GM21447 (cell line): Measurements from ENCODE around the gene TMEM260.

ENCODE experiments used
- ATAC-seq: cut with Tn5 transposase; IDR thresholded peaks from one replicate; pipeline ENCODE4 v1.9.1; 2021; ENCODE audit not compliant: unreplicated experiment

Gene TMEM260

DNA sequence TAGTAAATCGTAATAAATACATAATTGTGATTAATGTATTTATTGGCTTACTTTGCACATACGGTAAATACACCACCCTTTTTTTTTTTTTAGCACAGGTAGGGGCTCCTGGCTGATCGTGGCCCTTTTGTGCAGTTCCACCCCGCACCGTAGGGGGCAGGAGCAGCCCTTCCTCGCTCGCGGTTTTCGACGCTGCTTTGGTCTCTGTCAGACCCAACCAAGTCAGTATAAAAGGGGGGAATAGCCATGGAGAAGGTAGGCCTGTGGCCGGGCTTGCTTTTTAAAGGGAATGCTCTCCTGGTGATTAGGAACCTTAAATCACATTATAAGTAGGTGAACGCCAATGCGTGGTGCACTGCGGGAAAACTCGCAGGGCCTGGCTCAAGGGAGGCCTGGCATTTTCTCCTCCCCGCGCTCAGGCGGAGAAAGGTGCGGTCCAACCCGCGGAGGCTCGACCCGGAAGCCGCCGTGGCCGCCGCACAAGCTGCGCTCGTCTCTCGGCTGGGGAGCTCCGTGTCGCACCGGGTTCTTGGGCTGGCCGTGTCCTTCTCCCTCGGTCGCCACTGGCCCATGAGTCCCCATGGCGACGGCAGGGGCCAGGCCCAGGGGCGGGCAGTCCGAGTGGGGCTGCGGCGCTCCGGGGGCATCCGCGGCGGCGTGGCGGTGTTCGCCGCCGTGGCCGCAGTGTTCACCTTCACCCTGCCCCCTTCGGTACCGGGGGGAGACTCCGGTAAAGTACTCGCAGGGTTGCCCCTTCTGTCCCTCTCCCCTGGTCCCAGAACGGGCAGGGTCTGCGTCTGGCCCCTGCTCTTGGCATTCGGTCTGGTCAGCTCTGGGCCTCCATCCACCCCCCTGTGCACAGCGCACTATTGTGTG, at the start of gene TMEM260:
TMEM260 (plus strand) TSS at position 454 of the 876 bp plus-strand sequence; CDS start at position 571, 117 bp downstream.
- peak; percentile 86 for ATAC-seq

DNA sequence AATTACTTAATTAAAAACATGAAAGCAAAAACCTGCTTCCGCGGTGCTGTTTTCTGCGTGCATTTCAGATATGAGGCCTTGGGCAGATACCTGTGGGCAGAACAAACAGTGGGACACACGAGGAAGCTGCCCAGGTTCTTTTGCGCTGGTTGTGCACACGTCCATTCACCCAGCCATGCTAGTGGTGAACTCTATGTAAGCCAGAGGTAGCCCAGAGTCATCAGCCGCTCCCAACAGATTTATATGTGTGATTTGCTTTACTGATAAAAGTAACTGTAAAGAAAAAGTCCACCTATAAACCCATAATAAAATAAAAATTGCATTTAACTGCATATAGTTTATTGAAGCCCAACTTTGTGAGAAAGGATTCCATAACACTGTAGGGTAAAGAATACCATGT, 47.1 kb upstream of the TMEM260 start:
- no peak for ATAC-seq

DNA sequence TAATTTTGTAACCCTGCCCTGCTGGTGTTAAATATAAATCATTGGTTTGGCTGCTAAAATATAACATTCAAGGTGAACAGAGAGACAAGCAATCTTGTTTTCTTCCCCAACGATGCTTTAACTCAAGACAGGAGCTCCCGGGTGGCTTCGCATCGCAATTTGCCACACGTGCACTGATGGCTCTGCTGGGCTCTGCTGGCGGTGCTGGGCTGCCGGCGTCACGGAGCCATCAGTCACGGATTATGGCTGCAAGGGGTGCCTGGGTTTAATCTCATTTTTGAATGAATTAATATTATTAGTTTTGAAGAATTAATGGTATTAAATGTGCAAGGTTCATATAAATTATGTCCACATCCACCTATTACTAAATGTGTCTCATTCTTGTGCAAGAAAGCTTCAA, 44.9 kb upstream of the TMEM260 start:
- ATAC-seq: no peak

DNA sequence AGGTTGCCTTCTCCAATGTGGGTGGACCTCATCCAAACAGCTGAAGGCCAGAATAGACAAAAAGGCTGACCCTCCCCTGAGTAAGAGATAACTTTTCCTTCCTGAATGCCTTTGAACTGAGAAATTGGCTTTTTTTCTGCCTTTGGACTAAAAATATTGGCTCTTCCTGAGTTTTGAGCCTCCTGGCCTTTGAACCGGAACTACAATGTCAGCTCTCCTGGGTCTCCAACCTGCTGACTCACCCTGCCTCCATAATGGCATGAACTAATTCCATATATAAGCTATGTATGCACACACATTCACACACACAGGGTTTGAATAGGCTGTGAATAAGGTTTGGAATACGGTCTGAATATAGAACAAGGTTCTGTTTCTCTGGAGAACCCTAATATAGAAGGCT, 39.7 kb upstream of the TMEM260 start:
- no peak for ATAC-seq

DNA sequence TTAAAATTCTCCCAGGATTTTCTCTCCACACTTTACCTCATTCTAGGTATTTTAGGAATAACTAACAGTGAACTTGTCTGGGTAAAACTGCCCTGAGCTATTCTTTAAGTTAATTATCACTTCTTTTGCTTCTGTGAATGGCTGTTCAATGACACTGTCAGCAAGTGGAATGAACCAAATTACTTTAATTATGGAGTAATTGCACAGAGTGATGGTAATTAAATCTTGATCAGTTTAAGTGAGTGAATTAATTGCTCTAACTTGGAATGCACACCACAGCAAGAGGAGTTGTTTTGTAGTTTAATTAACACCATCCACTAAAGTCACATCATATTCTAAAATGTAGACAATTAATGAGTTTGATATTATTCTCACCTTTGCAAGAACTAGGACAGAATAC, 36.2 kb upstream of the TMEM260 start:
- ATAC-seq: no peak

DNA sequence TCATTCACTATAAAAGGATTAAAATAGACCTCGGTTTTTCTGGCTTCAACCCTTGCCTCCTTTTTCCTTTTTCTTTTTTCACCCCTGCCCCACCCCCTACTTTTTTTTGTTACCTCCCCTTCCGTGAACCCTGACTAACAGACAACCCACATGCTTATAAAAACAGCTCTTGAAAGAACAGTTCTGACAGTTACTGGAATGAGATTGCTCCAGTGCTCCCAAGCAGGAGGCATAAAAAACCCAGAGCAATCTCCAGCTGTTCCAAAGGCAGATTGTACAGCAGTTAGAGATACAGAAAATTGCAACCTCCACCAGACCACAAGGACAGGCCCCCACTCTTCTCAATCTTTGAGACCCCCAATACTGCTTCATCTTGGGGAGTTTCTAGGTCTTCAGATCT, 29.9 kb upstream of the TMEM260 start:
- ATAC-seq: no peak

DNA sequence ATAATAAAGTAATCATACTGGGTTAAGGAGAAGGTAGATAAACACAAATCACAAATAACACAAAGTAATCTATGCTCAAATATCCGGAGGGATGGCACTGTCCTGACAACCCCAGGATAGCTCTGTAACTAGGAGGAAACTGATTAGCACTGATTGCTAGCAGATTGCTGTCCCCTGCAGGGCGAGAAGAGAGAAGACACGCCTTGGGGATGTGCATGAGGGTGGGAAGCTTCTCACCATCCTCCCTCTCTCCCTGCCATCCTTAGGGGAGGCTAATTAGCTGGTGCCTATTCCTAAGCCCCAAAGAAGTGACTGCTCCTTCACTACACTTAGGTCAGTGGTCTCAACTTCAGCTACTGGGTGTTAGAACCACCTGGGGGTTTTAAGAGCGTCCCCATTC, 27.0 kb upstream of the TMEM260 start:
- no peak for ATAC-seq

DNA sequence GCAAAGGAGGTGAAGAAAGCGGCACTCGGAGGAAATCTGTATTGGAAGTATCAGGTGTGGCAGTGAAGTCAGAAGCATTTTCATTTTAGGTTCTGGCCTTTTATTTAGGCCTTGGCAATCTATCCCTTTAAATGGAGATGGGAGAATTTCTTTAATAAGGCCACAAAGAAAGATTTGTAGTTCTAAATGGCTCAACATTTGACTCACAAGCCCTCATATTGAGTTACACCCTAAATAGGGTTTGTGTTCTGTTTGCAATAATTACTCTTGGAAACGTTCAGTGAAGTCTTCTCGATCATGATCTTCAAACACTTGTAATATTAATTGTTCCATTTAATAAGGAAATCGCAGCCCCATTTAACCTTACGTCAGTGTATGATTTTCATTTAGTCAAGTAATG, 25.3 kb upstream of the TMEM260 start:
- no peak for ATAC-seq

DNA sequence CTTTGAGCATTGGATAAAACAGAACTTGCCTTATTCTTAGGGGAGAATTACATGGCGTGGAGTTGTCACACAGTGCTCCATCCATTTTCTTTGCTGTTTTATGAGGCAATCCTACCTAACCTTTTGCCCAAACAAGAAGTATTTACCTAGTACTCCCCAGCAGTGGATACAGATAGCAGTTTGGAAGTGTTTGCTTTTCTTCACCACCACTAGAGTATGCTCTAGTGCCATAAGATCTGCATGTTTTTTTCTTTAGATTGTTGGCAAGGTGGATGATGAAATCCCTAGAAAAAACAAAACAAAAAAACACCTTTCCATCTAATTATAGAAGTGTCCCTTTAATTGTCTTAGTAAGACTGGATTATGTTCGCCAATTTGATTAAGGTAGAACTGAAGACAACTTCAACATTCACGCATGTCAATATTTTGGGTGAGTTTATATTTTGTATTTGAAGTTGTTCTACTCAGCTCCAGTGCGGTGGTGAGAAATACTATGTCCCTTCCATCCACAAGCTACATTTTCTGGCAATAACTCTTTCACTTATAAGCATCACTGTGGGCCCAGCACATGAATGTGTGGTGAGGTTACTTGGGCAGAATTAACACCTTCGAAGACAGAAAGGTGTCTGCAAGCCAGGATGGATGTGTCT, 23.6 kb upstream of the TMEM260 start:
- no peak for ATAC-seq

DNA sequence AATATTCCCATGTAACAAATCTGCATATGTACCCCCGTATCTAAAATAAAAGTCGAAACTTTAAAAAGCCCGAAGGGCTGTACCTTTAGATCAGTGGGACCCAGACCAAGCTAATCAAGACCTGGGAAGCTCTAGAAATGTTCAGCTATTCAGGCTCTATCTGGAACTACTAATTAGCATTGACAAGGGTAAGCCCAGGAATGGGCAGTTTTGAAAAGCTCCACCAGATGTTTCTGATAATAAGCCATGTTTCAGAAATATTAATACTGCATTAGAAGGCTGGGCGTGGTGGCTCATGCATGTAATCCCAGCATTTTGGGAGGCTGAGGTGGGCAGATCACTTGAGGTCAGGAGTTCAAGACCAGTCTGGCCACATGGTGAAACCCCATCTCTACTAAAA, 20.4 kb upstream of the TMEM260 start:
- no peak for ATAC-seq

DNA sequence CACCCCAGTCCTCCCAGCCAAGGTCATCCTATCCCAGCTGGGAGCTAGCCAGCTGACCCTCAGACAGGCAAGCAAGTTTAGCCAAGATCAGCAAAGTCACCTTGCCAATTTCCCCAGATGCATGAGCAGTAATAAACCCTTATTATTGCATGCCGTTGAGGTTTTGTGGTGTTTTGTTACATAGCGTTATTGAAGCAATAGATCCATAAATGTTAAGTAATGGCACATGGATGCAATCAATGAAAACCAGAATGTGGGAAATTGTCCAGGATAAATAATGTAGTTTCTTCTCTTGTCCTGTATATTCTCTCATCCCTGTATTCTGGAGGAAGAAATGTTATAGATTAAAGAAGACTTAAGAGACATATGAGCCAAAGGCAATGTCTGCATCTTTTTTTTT, 18.0 kb upstream of the TMEM260 start:
- ATAC-seq: no peak

DNA sequence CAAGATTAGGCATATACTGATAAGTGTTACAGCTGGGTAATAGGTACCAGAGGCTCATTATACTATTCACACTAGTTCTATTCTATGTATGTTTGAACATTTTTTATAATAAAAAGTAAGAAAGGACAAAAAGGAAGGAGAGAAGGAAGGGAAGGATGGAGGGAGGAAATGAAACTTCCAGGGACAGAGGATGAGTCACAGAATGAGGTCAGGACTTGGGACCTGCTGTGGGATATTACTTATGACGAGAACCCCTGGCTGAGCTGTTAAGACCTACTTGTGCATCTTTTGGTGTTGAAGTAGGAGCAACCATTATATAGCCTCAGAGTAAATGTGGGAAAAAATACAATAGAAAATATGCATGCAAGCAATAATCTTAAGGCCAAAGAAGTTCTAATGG, 16.7 kb upstream of the TMEM260 start:
- ATAC-seq: no peak

DNA sequence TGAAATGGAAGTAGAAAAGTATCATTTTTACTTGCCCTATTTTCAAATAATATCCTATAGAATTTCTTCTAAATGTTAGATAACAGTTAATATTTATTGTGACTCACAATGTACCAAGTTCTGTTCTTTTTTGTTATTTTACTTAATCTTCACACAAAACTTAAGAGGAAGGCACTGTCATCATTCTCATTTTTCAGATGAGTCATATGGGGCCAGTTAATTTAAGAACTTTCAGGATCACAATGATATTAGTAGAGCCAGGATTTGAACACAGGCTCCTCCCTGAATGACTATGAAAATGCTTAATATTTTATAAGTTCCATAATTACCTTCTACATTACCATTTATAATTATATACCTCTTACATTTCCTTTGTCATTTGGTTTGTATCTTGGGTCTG, 10.4 kb upstream of the TMEM260 start:
- ATAC-seq: no peak

DNA sequence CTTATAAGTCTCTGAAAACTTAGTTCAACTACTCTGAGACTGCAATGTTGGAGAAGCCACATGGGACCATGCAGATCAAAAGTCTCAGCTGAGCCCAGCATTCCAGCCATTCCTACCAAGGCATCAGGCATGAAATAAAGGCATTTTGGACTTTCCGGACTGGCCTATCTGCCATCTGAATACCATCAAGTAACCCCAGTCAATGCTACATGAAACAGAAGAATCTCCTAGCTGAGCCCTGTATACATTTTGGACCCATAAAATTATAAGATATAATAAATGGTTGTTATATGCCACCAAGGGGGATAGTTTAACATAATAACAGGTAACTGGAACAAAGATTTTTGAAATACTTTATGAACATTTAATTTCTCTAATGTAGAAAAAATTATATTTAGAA, 9.3 kb upstream of the TMEM260 start:
- ATAC-seq: no peak

DNA sequence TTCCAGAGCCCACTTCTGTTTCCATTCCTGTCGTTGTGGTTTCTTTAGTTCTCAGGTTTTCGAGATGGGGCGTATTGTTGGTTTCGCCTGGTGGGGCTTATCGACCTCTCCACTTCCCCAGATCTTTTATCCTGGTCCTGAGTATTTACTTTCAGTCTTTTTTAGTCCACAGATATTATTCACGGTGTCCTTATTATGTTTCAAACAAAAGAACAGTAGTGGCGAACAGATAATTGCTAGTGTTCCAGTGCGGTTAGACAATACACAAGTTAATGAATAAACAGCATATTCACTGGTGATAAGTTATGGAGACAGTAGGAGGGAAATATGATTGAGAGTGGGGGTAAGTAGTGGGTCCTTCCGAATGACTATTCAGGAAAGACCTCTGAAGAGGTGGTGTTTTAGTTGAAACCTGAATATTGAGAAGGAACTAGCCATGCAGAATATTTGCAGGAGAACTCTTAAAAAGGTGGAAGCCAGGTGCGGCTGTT, 668 bp downstream of the TMEM260 start:
- ATAC-seq: peak; percentile 49

DNA sequence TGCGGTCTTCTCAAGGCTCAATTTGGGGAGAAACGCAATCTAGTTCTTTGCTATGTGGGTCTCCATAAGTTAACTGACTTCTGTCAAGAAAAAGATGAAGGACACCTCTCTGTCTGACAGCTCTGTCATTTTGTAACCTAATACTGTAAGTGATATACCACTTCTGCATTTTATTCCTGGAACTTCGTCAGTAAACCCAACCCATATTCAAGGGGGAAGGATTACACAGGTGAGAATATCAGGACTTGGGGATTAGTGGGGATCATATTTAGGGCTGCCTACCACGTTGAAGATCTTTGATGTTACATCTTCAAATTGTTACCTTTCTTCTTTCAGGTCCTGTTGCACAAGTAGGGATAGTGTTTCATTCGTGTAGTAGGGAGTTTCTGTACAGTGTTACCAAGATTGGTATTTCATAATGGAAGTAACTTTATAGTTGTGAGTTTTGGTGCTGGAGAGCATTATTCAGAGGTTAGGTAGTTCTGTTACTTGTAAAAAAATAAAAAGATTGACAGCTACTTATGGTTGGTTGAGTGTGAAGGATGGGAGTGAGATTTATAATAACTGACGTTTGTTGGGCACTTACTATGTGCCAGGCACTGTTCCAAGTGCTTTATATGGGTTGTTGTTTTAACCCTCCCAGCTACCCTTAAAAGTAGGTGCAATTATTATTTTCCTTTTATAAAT, 1.6 kb downstream of the TMEM260 start:
- ATAC-seq: no peak

DNA sequence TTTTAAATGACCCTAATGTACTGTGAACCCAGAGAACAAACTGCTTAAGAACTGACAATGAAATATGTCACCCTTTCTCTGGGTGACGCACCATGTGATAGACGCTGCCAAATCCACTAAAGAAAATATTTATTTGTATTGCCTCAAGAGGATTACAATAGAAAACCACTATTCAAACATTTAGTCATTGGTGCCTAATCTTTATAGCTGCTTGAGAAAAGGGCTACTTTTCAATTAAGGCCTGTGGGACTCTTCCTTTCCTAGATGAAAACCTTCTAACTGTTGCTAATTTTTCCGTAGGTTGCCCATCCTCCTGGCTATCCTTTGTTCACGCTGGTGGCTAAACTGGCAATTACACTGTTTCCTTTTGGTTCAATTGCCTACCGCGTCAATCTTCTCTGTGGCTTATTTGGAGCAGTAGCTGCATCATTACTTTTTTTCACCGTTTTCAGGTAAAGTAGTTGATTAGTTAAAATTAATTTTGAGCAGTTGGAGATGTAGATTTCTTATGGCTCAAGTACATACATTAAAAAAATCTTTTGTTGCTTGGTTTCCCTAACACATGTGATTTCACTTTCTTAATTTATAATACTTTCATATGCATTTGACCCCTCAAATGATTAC, 6.0 kb downstream of the TMEM260 start:
- ATAC-seq: no peak

DNA sequence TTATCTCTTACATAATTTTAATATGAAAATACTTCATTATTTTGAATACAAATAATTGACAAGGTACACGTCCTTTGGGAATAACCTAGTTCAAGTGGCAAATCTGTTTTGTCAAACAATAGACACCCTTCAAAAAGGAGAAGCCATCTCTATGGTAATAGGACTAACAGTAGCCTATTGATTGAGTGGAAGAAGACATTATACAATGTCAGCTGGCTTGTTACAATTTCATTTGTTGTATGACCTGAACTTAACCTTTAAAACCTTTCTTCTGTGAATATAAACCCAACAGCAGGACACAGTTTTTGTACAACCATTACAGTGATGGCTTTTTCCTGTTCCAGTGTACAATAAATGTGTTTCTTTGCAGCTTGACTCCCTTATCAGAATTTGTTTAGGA, 8.1 kb downstream of the TMEM260 start:
- ATAC-seq: no peak

DNA sequence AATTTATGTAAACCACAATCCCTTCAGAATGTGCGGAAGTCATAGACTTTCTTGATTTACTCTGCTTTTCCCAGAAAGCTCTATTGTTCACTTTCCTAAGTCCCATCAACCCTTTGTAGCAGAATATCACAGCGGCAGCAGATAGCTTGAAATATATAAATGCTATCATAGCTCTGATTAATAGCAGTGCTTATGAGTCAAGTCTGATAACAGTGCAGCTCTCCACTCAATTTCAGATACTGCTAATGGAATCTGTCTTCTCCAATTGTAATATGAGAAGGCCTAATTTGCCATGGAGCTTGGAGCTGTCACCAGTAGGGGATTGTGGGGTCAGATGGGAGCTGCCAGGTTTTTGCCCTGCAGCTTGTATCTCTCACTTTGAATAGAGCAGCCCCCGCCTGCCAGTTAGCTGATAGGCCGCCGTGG, 10.9 kb downstream of the TMEM260 start:
- no peak for ATAC-seq

DNA sequence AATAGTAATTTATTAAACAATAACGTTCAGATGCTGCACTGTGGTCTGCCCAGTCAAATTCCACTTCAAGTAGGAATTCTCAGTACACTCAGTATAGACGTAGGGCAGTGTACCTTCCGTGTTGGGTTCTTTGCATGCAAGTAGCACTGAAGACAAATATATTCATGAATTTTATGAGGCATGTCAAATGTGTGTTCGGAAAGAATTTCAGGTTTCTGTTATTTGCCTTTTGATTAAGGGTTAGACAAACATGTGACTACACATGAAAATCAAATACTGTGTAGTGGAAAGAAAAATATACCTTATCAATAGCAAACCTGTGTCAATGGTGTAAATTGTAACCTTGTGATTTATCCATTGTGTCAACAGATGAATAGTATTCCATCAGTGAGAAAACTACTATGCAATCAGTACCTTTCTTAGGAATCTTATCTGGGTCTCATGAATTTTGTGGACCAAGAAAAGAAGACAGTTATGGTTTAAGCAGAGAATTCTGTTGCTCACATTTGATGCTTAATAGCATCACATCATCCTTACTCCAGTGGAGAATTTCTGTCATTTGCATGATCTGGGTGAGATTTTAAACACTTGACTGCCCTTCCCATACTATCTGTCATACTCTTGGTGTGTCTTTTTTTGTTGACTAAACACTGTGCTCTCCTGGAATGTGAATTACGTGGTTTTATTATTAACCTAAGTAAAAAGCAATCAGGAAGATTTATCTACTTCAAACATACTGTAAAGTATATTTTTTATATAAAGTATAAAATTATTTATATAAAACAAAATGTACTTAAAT, 13.3 kb downstream of the TMEM260 start:
- no peak for ATAC-seq

DNA sequence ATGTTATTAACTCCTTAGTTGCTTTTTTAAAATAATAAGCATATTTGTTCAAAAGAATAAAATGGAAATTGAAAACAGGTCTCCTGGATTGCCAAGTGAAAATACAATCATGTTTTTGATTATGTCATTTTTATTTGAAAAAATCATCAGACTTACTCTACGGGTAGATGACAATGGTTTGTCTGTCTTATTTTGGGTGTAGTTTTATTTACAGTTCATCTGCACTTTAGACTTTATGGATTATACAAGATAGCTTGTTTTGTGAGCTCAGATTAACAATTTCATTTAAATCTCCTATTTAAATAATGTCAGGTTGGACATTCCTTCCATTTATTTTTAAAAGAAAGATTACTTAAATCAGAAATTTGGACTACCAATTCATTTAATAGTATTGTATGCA, 14.8 kb downstream of the TMEM260 start:
- no peak for ATAC-seq
